ENCODE measurements around the gene DTNB.

The DTNB gene

GRCh38 chr2:25355270-25355669 lies 318.1 kb downstream of the DTNB start:
- in situ Hi-C loops (cut with MboI; ENCODE audit: low sequenced_read_pairs) = loop anchor here (10.0 kb wide), 1 partner anchor 50 kb away; no protein-coding TSS in a partner anchor

- in situ Hi-C loops (cut with MboI; ENCODE audit: low sequenced_read_pairs) = loop anchor here (10.0 kb wide), 1 partner anchor 49 kb away; no protein-coding TSS in a partner anchor
These were observed 319.3 kb downstream of the DTNB start for GRCh38 chr2:25354116-25354515.

- in situ Hi-C loops (cut with MboI; ENCODE audit: low sequenced_read_pairs) = no loop called here
These were observed 324.0 kb downstream of the DTNB start for GRCh38 chr2:25349397-25349796.

- in situ Hi-C loops (cut with MboI; ENCODE audit: low sequenced_read_pairs) = no loop called here
These were observed 325.5 kb downstream of the DTNB start for GRCh38 chr2:25347846-25348245.

GRCh38 chr2:25347205-25347815 lies 326.1 kb downstream of the DTNB start:
- in situ Hi-C loops (cut with MboI; ENCODE audit: low sequenced_read_pairs) = no loop called here

- in situ Hi-C loops (cut with MboI; ENCODE audit: low sequenced_read_pairs) = no loop called here
These were observed 330.1 kb downstream of the DTNB start for GRCh38 chr2:25343187-25343825.

- in situ Hi-C loops (cut with MboI; ENCODE audit: low sequenced_read_pairs) = no loop called here
These were observed 330.8 kb downstream of the DTNB start for GRCh38 chr2:25342372-25343186.

GRCh38 chr2:25341753-25342371 lies 331.5 kb downstream of the DTNB start, which contains the start of gene DNMT3A:
TSS of gene DNMT3A (minus strand) at chr2:25341925. CDS start at chr2:25313984, 27,941 bp downstream.
- in situ Hi-C loops (cut with MboI; ENCODE audit: low sequenced_read_pairs) = no loop called here

GRCh38 chr2:25341011-25341727 lies 332.2 kb downstream of the DTNB start:
- in situ Hi-C loops (cut with MboI; ENCODE audit: low sequenced_read_pairs) = no loop called here

GRCh38 chr2:25340181-25340921 lies 333.0 kb downstream of the DTNB start:
- in situ Hi-C loops (cut with MboI; ENCODE audit: low sequenced_read_pairs) = no loop called here

GRCh38 chr2:25339791-25340180 lies 333.6 kb downstream of the DTNB start:
- in situ Hi-C loops (cut with MboI; ENCODE audit: low sequenced_read_pairs) = no loop called here

GRCh38 chr2:25339211-25339674 lies 334.1 kb downstream of the DTNB start:
- in situ Hi-C loops (cut with MboI; ENCODE audit: low sequenced_read_pairs) = no loop called here

- in situ Hi-C loops (cut with MboI; ENCODE audit: low sequenced_read_pairs) = no loop called here
These were observed 335.0 kb downstream of the DTNB start for GRCh38 chr2:25338401-25338800.

- in situ Hi-C loops (cut with MboI; ENCODE audit: low sequenced_read_pairs) = no loop called here
These were observed 335.5 kb downstream of the DTNB start for GRCh38 chr2:25337891-25338290.

- in situ Hi-C loops (cut with MboI; ENCODE audit: low sequenced_read_pairs) = no loop called here
These were observed 336.1 kb downstream of the DTNB start for GRCh38 chr2:25337276-25337675.

- in situ Hi-C loops (cut with MboI; ENCODE audit: low sequenced_read_pairs) = no loop called here
These were observed 337.0 kb downstream of the DTNB start for GRCh38 chr2:25336383-25336841.

- in situ Hi-C loops (cut with MboI; ENCODE audit: low sequenced_read_pairs) = no loop called here
These were observed 337.4 kb downstream of the DTNB start for GRCh38 chr2:25335971-25336370.

GRCh38 chr2:25335204-25335603 lies 338.2 kb downstream of the DTNB start:
- in situ Hi-C loops (cut with MboI; ENCODE audit: low sequenced_read_pairs) = no loop called here

GRCh38 chr2:25334482-25334881 lies 338.9 kb downstream of the DTNB start:
- in situ Hi-C loops (cut with MboI; ENCODE audit: low sequenced_read_pairs) = no loop called here

- in situ Hi-C loops (cut with MboI; ENCODE audit: low sequenced_read_pairs) = no loop called here
These were observed 339.4 kb downstream of the DTNB start for GRCh38 chr2:25333981-25334380.

All from HL-60/S4 treated with phorbol 12-myristate 13-acetate at 8.2 ng/mL for 4 days and 3 days (cell line).